T47D (cell line): ENCODE measurements around the gene CHMP1B.

Experiments used
- DNase-seq, 2 experiments: peaks; one replicate each; pipeline versions ENCODE4 v3.0.0 to v3.0.0-alpha.2; 2011 to 2012; ENCODE audit warnings: low read depth in 1 of 2, low spot score in 1 of 2
- JUND ChIP-seq: IDR thresholded peaks from 2 replicates; pipeline ENCODE4 v1.6.1; 2012; ENCODE audit warnings: low read depth
- in situ Hi-C: cut with HindIII; loops from 2 replicates; pipeline ENCODE4 v1.10.0; 2016; ENCODE audit warnings: low sequenced_read_pairs, low pct_unique_long_range_greater_than_20kb

CHMP1B gene

DNA sequence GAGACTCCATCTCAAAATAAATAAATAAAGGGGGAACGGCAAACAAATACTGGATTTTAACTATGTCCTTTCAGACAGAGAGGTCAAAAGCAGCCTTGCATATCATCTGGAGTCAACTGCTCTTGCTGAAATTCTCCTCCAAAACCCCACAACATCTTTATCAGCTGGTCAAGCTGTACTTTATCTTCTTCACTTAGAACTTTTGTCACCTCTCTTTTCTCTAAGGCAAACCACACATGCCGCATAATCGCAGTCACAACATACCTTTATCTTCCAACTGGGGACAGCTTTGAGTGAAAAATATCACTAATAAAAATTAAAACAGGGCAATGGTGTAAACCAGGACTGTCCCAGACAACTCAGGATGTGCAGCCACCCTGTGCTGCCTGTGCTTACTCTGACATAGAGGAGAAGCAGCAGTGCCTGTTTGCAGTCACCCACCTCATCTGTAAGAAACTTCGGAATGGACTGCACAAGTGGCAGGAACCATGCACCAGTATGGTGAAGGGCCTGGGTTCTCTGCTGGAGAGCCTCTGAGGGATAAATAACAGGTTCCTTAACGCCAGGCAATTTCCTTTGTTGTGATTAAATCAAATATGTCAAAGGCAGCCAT is 50.7 kb downstream of the CHMP1B start:
- no peak for TF ChIP-seq JUND
- in situ Hi-C loops, result no loop called here
- DNase-seq, result no peak

DNA sequence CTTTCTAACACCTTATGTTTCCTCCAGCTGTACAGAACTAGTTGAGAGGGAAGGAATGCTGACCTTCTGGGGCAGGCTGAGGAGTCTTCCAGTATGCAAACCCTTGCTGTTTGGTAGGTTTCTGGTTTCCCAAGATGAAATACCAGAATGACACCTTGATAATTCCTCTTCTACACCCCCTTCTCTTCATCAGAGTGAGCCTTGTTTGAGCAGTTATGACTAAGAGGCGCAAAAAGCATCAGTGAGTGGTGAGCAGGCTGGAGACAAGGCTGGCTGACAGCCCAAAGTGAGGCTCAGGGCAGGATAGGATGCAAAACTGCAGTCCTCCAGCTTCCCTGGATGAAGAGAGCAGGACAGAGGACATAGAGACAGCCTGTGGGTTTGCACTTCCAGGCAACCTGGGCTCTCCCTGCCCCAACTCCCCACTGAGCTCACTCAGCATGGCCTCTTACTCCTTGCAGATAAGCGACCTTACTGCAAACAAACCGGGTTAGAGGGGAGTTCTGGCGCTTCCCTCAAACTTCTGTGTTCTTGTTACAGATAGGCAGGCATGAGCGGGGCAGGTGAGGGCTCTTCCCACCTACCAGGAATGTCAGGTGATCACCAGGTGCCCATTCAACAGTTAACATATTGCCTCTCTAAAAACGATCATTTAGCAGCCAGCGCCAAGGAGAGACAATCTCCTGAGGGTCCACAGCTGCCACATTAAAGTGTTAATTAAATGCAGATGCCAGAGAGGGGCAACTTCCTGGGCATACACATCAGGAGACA is 51.5 kb downstream of the CHMP1B start:
- in situ Hi-C loops, result no loop called here
- DNase-seq, result no peak
- TF ChIP-seq JUND, result no peak
